GM21515 (cell line): ENCODE measurements around the gene MRLN.
"Not testable (repeated sequence)": the region's sequence is repeated elsewhere in the genome, so short reads cannot be mapped to it uniquely, and the experiment has no call there.

Experiments
- ATAC-seq: cut with Tn5 transposase; IDR thresholded peaks from one replicate; pipeline ENCODE4 v1.9.1; 2021; ENCODE audit not compliant: unreplicated experiment

The MRLN gene

GRCh38 chr10:59745163-59745650, 8.0 kb downstream of the MRLN start:
- ATAC-seq, result no peak

GRCh38 chr10:59744762-59745161, 8.5 kb downstream of the MRLN start:
- not testable (repeated sequence) for ATAC-seq

GRCh38 chr10:59744156-59744555, 9.1 kb downstream of the MRLN start:
- ATAC-seq, result not testable (repeated sequence)

- ATAC-seq, result no peak
Measured at GRCh38 chr10:59741583-59741982, 11.7 kb downstream of the MRLN start.

GRCh38 chr10:59741048-59741447, 12.2 kb downstream of the MRLN start:
- no peak for ATAC-seq

- no peak for ATAC-seq
Measured at GRCh38 chr10:59736749-59737148, 16.5 kb downstream of the MRLN start.

GRCh38 chr10:59735296-59735695, 18.0 kb downstream of the MRLN start:
- no peak for ATAC-seq

- ATAC-seq, result no peak
Measured at GRCh38 chr10:59734014-59734462, 19.2 kb downstream of the MRLN start.

- not testable (repeated sequence) for ATAC-seq
Measured at GRCh38 chr10:59733321-59734013, 19.8 kb downstream of the MRLN start.

GRCh38 chr10:59732849-59733248, 20.4 kb downstream of the MRLN start:
- not testable (repeated sequence) for ATAC-seq

- not testable (repeated sequence) for ATAC-seq
Measured at GRCh38 chr10:59729167-59729566, 24.1 kb downstream of the MRLN start.

GRCh38 chr10:59724098-59724938, 28.9 kb downstream of the MRLN start:
- no peak for ATAC-seq

GRCh38 chr10:59720377-59720776, 32.9 kb downstream of the MRLN start:
- ATAC-seq, result no peak

GRCh38 chr10:59719374-59719773, 33.9 kb downstream of the MRLN start:
- no peak for ATAC-seq

GRCh38 chr10:59718257-59718656, 35.0 kb downstream of the MRLN start:
- no peak for ATAC-seq

GRCh38 chr10:59713196-59713821, 39.9 kb downstream of the MRLN start:
- ATAC-seq, result no peak

- no peak for ATAC-seq
Measured at GRCh38 chr10:59711871-59712494, 41.3 kb downstream of the MRLN start.

- ATAC-seq, result peak; percentile 88
Measured at GRCh38 chr10:59709395-59710125, 43.7 kb downstream of the MRLN start, which contains the start of gene SLC16A9. SLC16A9 (minus strand) TSS chr10:59709850; CDS start chr10:59684291, 25,559 bp downstream.

- no peak for ATAC-seq
Measured at GRCh38 chr10:59708816-59709394, 44.4 kb downstream of the MRLN start.
